ENCODE data around the gene SP3.

The SP3 gene

GRCh38 chr2:174004905-174005605 lies 39.9 kb upstream of the SP3 start:
- H3K4me3 ChIP-seq (ENCODE audit: low read length), result no peak overlapping the region
- H3K36me3 ChIP-seq (ENCODE audit: control insufficient read depth, insufficient read depth, low read length), result no peaks in the 10 kb centered on the region
- no peaks in the 10 kb centered on the region for H3K27me3 ChIP-seq (ENCODE audit: control insufficient read depth, insufficient read depth, low read length)
- no peak overlapping the region for H3K9ac ChIP-seq (ENCODE audit: low read length)
- no peaks in the 10 kb centered on the region for H3K4me1 ChIP-seq (ENCODE audit: control insufficient read depth, insufficient read depth, low read length)
- no peaks in the 10 kb centered on the region for H3K9me3 ChIP-seq (ENCODE audit: control insufficient read depth, low read length)

GRCh38 chr2:174003720-174004695 lies 38.8 kb upstream of the SP3 start:
- Histone ChIP-seq H3K9me3 (ENCODE audit: control insufficient read depth, low read length) (no peaks in the 10 kb centered on the region), H3K27me3 (ENCODE audit: control insufficient read depth, insufficient read depth, low read length) (no peaks in the 10 kb centered on the region), H3K4me1 (ENCODE audit: control insufficient read depth, insufficient read depth, low read length) (peaks cover 6% of the 10 kb centered on the region), H3K9ac (ENCODE audit: low read length) (no peak overlapping the region), H3K4me3 (ENCODE audit: low read length) (no peak overlapping the region), H3K36me3 (ENCODE audit: control insufficient read depth, insufficient read depth, low read length) (no peaks in the 10 kb centered on the region)

- no peaks in the 10 kb centered on the region for H3K27me3 ChIP-seq (ENCODE audit: control insufficient read depth, insufficient read depth, low read length)
- no peak overlapping the region for H3K4me3 ChIP-seq (ENCODE audit: low read length)
- H3K4me1 ChIP-seq (ENCODE audit: control insufficient read depth, insufficient read depth, low read length), result peaks cover 16% of the 10 kb centered on the region
- H3K9me3 ChIP-seq (ENCODE audit: control insufficient read depth, low read length), result no peaks in the 10 kb centered on the region
- H3K9ac ChIP-seq (ENCODE audit: low read length), result no peak overlapping the region
- H3K36me3 ChIP-seq (ENCODE audit: control insufficient read depth, insufficient read depth, low read length), result no peaks in the 10 kb centered on the region
These were observed 37.5 kb upstream of the SP3 start for GRCh38 chr2:174002679-174003078.

GRCh38 chr2:174001107-174001506 lies 35.9 kb upstream of the SP3 start:
- H3K36me3 ChIP-seq (ENCODE audit: control insufficient read depth, insufficient read depth, low read length), result no peaks in the 10 kb centered on the region
- no peak overlapping the region for H3K4me3 ChIP-seq (ENCODE audit: low read length)
- peaks cover 16% of the 10 kb centered on the region for H3K4me1 ChIP-seq (ENCODE audit: control insufficient read depth, insufficient read depth, low read length)
- no peaks in the 10 kb centered on the region for H3K9me3 ChIP-seq (ENCODE audit: control insufficient read depth, low read length)
- H3K9ac ChIP-seq (ENCODE audit: low read length), result no peak overlapping the region
- no peaks in the 10 kb centered on the region for H3K27me3 ChIP-seq (ENCODE audit: control insufficient read depth, insufficient read depth, low read length)

- H3K9me3 ChIP-seq (ENCODE audit: control insufficient read depth, low read length), result no peaks in the 10 kb centered on the region
- H3K36me3 ChIP-seq (ENCODE audit: control insufficient read depth, insufficient read depth, low read length), result no peaks in the 10 kb centered on the region
- H3K27me3 ChIP-seq (ENCODE audit: control insufficient read depth, insufficient read depth, low read length), result no peaks in the 10 kb centered on the region
- peaks cover 16% of the 10 kb centered on the region for H3K4me1 ChIP-seq (ENCODE audit: control insufficient read depth, insufficient read depth, low read length)
- no peak overlapping the region for H3K9ac ChIP-seq (ENCODE audit: low read length)
- H3K4me3 ChIP-seq (ENCODE audit: low read length), result no peak overlapping the region
These were observed 34.6 kb upstream of the SP3 start for GRCh38 chr2:173999724-174000123.

- Histone ChIP-seq H3K36me3 (ENCODE audit: control insufficient read depth, insufficient read depth, low read length) (no peaks in the 10 kb centered on the region), H3K9ac (ENCODE audit: low read length) (no peak overlapping the region), H3K27me3 (ENCODE audit: control insufficient read depth, insufficient read depth, low read length) (no peaks in the 10 kb centered on the region), H3K4me3 (ENCODE audit: low read length) (no peak overlapping the region), H3K4me1 (ENCODE audit: control insufficient read depth, insufficient read depth, low read length) (peaks cover 16% of the 10 kb centered on the region), H3K9me3 (ENCODE audit: control insufficient read depth, low read length) (no peaks in the 10 kb centered on the region)
These were observed 34.1 kb upstream of the SP3 start for GRCh38 chr2:173999272-173999671.

- Histone ChIP-seq H3K4me1 (ENCODE audit: control insufficient read depth, insufficient read depth, low read length) (peaks cover 16% of the 10 kb centered on the region), H3K36me3 (ENCODE audit: control insufficient read depth, insufficient read depth, low read length) (no peaks in the 10 kb centered on the region), H3K9ac (ENCODE audit: low read length) (no peak overlapping the region), H3K27me3 (ENCODE audit: control insufficient read depth, insufficient read depth, low read length) (no peaks in the 10 kb centered on the region), H3K9me3 (ENCODE audit: control insufficient read depth, low read length) (no peaks in the 10 kb centered on the region), H3K4me3 (ENCODE audit: low read length) (no peak overlapping the region)
These were observed 33.2 kb upstream of the SP3 start for GRCh38 chr2:173998386-173998785.

- H3K9ac ChIP-seq (ENCODE audit: low read length), result no peak overlapping the region
- H3K36me3 ChIP-seq (ENCODE audit: control insufficient read depth, insufficient read depth, low read length), result no peaks in the 10 kb centered on the region
- H3K4me1 ChIP-seq (ENCODE audit: control insufficient read depth, insufficient read depth, low read length), result peaks cover 16% of the 10 kb centered on the region
- H3K4me3 ChIP-seq (ENCODE audit: low read length), result no peak overlapping the region
- H3K9me3 ChIP-seq (ENCODE audit: control insufficient read depth, low read length), result no peaks in the 10 kb centered on the region
- H3K27me3 ChIP-seq (ENCODE audit: control insufficient read depth, insufficient read depth, low read length), result no peaks in the 10 kb centered on the region
These were observed 32.6 kb upstream of the SP3 start for GRCh38 chr2:173997753-173998152.

- Histone ChIP-seq H3K9me3 (ENCODE audit: control insufficient read depth, low read length) (no peaks in the 10 kb centered on the region), H3K36me3 (ENCODE audit: control insufficient read depth, insufficient read depth, low read length) (no peaks in the 10 kb centered on the region), H3K4me1 (ENCODE audit: control insufficient read depth, insufficient read depth, low read length) (peaks cover 19% of the 10 kb centered on the region), H3K9ac (ENCODE audit: low read length) (no peak overlapping the region), H3K4me3 (ENCODE audit: low read length) (no peak overlapping the region), H3K27me3 (ENCODE audit: control insufficient read depth, insufficient read depth, low read length) (no peaks in the 10 kb centered on the region)
These were observed 32.1 kb upstream of the SP3 start for GRCh38 chr2:173997269-173997668.

- Histone ChIP-seq H3K4me3 (ENCODE audit: low read length) (no peak overlapping the region), H3K36me3 (ENCODE audit: control insufficient read depth, insufficient read depth, low read length) (no peaks in the 10 kb centered on the region), H3K4me1 (ENCODE audit: control insufficient read depth, insufficient read depth, low read length) (peaks cover 24% of the 10 kb centered on the region), H3K9ac (ENCODE audit: low read length) (no peak overlapping the region), H3K27me3 (ENCODE audit: control insufficient read depth, insufficient read depth, low read length) (no peaks in the 10 kb centered on the region), H3K9me3 (ENCODE audit: control insufficient read depth, low read length) (no peaks in the 10 kb centered on the region)
These were observed 31.6 kb upstream of the SP3 start for GRCh38 chr2:173996766-173997165.

- Histone ChIP-seq H3K27me3 (ENCODE audit: control insufficient read depth, insufficient read depth, low read length) (no peaks in the 10 kb centered on the region), H3K36me3 (ENCODE audit: control insufficient read depth, insufficient read depth, low read length) (no peaks in the 10 kb centered on the region), H3K9ac (ENCODE audit: low read length) (no peak overlapping the region), H3K4me3 (ENCODE audit: low read length) (no peak overlapping the region), H3K9me3 (ENCODE audit: control insufficient read depth, low read length) (no peaks in the 10 kb centered on the region), H3K4me1 (ENCODE audit: control insufficient read depth, insufficient read depth, low read length) (peaks cover 21% of the 10 kb centered on the region)
These were observed 28.3 kb upstream of the SP3 start for GRCh38 chr2:173993459-173993858.

- Histone ChIP-seq H3K27me3 (ENCODE audit: control insufficient read depth, insufficient read depth, low read length) (no peaks in the 10 kb centered on the region), H3K9me3 (ENCODE audit: control insufficient read depth, low read length) (no peaks in the 10 kb centered on the region), H3K9ac (ENCODE audit: low read length) (no peak overlapping the region), H3K4me3 (ENCODE audit: low read length) (no peak overlapping the region), H3K4me1 (ENCODE audit: control insufficient read depth, insufficient read depth, low read length) (peaks cover 13% of the 10 kb centered on the region), H3K36me3 (ENCODE audit: control insufficient read depth, insufficient read depth, low read length) (no peaks in the 10 kb centered on the region)
These were observed 26.8 kb upstream of the SP3 start for GRCh38 chr2:173991856-173992588.
